ENCODE measurements around the gene ARFGAP3.
"Not testable (repeated sequence)": the region's sequence is repeated elsewhere in the genome, so short reads cannot be mapped to it uniquely, and the experiment has no call there.

ARFGAP3 gene

DNA sequence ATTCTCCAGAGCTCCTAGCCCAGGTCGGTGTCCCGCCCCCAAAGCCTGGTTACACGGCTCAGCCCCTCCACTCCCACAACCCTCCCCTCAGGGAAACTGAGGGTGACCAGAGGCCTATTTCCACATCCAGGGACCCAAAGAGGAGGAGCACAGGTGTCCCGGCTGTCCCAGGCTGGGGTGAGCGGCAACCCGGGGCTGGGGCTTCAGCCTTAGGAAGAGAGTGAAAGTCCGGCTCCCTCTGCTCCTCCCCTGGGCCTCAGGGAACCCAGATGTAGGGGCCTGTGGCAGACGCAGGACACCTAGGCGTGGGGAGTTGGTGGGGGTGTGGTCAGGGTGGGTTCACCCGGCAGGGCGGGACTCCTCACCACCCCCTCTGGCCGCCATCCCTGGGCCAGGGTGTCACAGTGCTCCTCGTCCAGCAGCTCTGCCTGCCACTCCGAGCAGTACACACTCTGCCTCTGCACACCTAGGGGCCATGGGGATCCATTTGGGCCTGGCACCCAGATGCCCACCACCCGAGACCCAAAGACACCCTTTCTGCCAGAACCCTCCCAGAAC, 63.1 kb downstream of the ARFGAP3 start:
- no peak for DNase-seq

DNA sequence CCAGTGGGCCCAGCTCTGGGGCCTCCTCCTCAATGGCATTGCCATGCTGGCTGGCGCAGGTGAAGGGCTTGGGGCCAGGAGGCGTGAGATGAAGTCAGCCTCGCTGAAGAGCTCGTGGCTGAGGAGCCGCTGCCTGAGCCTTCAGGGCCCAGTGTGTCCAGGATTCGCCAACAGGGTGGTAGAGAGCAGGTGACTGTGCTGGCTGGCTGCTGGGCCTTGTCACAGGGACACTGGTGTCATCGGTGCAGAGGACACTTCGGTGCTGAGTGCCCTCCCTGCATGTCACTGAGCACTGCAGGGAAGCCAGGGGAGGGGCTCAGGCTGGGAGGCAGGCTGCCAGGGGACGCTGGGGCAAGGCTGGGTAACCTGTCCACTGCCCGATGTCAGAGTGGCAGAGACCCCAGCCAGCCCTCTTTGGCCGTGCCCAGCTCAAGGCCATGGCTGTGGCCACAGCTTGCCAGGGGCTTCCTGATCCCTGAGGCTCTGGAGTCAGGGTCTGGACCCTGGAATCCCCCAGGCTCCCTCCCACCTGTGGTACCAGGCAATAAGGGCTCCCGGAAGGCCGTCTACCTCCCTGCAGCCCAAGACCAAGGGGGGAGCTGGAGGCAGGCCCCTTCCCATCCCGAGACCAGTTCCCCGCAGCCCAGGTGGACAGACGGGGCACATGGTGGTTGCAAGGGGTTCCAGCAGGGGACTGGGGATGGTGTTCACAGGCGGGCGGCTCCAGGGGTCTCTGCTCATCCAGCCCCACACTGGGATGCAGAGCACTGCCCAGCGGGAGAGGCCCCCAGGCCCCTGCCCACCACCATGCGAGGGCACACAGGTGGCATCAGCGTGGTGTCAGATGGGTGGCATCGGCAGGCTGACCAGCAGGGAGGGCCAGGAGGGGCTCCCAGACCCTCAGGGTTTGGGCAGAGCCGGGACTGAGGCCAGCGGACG, 63.9 kb downstream of the ARFGAP3 start:
- no peak for DNase-seq

DNA sequence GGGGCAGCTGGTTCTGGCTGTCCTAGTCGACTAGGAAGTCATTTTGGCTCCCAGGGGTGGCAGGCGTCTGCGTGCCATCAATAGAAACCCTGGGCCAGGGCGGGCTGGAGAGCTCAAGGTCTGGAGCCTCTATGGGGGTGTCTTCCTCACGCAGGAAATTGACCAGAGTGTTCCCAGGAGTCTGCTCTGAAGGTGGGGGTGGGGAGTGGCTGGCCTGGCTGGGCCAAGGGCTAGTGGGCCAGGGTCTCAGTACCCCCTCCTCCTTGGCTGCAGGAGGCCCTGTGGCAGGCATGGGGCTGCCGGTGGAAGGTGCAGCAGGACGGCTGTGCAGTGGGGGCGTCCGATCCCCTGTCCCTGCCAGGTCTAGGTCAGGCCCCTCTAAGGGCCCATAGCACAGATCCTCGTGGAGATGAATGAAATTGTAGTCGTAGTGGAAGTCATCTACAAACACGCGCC, 64.6 kb downstream of the ARFGAP3 start:
- no peak for DNase-seq

DNA sequence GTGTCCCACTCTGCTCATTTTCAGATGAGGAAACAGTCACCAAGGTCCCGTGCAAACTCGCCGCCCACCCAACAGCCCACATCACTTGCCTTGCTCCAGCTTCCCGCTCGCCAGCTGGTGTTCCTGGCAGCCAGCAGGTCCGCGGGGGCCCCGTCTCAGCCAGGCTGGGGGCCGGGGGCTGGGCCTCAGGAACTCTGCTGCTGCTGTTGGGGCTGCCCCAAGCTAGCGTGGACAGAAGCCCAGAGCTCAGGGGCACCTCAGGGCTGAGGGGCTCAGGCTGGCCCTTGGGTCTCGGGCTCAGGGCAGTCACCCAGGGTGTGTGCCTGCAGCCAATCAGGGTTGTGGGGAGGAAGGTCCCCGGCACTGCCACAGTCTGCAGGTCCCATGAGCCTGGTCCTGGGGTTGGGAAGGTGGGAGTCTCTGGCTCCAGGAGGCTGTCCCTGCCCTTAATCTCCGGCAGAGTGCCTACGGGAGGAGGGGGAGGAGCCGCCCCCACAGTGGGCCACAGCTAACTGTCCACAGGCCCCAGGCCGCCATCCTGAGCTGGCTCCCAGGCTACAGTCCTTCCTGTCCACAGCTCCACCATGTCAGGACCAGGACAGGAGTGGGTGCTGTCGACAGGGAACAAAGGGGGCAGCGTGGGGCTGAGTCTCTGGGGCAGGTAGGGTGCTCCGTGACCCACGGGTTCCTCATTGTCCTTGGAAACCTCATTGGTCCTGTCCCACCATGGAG, 65.2 kb downstream of the ARFGAP3 start:
- DNase-seq, result no peak

DNA sequence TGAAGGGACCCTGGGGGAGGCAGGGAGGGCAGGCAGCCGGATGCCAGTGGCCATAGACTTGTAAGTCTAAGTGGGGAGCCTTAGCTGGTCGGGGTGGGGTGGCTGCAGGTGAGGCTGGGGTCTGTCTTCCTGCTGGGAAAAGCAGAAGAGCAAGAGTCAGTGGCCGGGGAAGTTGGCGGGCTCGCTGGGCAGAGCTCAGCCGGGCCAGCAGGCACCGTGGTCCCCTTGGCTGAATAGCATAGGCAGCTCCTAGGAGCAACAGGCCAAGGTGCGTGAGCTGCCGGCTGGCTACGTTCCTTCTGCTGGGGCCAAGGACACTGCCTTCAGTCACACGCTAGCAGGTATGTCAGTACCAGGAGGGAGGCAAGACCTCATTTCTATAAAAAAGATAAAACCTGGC, 68.6 kb downstream of the ARFGAP3 start:
- DNase-seq, result no peak

DNA sequence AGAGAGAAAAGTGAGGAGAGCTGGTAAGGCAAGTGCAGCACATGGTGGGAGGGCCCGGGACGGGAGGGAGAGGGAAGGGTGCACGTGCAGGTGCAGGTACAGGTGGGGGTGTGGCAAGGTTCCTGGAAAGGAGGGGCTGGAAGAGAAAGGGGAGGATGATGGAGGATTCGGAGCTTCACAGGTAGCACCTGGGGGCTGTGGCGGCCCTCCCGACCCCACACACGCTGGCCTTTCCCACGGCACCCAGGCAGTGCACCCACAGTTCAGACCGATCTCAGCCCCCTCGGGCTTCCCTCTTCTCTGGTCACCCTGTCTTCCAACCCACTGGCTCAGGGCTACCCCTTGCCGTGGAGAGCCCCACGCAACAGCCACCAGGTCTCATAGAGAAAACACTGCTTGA, 69.1 kb downstream of the ARFGAP3 start:
- no peak for DNase-seq

DNA sequence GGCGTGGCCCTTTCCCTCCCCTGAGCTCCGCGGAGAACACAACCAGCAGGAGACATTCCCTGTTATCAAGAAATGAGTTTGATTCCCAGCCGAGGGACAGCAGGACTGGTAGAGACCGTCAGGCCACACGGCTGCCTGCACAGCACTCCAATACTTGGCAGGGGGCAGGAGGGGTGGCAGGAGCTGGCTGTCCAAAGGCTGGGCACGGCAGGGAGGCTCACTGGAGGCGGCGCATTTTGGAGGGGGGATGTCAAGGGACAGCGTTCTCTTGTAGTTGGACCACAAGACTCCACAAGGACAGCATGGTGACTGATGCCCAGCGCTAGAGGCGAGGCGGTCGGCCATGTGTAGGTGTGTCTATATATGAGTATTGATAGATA, 69.7 kb downstream of the ARFGAP3 start:
- no peak for DNase-seq

DNA sequence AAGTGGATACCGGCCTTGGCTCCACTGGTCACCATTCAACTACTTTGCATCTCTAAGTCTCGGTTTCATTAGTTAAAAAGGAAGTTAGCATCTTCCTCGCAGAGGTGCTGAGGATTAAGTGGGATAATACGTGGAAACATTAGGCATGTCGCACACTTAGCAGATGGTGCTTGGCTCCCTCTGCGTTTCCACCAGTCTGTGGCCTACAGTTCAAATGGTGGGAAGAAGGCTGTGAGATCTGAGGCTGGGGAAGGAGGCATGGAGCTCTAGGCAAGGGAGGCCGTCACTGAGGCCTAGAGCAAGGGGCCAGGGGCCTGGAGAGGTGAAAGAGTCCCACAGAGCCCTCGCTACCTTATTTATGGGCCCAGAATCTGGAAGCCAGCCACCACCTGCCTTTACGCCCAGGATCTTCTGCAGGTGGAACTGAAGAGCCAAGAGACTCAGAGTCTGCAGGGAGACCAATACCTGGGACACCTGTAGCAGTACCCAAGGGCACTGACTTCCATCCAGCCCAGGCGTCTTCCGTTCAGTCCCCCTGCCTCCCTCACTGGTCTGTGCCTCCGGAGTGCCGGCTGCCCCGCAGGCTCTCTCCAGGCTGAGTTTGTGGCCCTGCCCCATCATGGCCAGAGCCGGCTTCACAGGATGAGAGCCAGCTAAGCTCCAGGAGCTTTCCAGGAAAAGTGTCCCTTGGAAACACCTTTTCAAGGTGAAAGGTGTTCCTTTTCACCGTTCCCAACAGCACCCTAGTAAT, 70.3 kb downstream of the ARFGAP3 start:
- DNase-seq, result no peak

DNA sequence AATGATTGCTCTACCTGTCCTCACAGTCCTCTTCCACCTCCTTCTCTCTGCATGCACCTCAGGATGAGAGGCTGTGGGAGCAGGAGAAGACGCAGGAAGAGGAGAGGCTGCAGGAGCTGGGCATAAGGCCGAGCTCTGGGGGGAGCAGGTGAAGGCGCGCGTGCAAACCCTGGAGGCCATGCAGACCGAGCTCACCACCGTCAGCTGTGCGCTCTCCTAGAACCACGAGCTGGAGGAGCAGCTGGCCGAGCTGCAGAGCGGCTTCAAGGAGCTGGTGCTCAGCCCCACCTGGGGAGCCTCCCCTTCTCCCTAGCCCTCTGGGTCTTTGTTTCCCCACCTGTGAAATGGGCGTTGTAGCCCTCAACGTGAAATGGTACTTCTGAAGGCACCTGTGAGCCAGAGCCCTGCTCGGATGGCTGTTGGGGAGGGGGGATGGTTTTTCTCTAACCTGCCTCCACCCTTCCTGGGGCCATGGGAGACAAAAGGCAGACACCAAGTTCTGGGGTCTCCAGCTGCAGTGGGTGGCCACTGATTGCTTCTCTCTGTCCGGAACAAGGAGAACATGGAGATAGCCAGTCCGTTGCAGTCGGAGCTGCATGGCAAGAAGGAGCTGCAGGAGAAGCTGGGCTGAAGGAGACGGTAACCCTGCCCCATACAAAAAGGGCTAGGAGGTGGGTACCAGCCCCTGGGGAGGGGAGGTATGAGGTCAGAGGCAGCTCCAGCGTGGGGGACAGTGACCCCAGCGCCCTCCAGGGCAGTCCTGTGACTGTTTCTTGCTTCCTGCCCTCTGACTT, 71.2 kb downstream of the ARFGAP3 start:
- DNase-seq, result no peak

DNA sequence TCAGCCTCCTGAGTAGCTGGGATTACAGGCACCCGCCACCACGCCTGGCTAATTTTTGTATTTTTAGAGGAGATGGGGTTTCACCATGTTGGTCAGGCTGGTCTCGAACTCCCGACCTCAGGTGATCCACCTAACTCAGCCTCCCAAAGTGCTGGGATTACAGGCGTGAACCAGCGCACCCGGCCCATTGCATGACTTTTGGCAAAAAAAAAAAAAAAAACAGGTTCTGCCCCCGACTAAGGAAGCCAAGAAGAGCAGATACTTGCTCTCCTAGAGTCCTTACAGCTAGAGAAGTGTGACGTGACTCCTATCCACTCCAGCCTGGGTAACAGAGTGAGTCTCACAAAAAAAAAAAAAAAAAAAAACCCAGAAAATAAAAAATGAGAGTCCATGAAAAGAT, 74.8 kb downstream of the ARFGAP3 start:
- DNase-seq, result not testable (repeated sequence)

DNA sequence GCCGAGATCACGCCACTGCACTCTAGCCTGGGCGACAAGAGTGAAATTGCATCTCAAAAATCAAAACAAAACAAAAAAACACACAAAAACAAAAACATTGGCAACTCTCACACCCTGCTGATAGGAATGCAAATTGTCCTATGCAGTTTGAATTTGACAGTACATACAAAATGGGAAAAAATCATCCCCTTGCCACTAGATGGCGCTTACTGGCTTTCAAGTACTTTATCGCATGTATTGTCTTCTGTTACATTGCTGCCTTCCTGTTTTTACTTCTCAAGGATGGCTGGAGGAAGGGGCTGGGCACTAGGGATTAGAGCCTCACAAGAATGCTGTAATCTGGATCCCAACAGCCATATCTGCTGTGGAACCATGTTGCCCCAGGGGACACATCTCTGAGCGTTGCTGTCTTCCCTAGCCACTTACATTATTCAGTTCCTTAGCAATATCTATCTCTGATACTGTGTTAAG, 77.0 kb downstream of the ARFGAP3 start:
- DNase-seq, result peak; percentile 35 to 37

DNA sequence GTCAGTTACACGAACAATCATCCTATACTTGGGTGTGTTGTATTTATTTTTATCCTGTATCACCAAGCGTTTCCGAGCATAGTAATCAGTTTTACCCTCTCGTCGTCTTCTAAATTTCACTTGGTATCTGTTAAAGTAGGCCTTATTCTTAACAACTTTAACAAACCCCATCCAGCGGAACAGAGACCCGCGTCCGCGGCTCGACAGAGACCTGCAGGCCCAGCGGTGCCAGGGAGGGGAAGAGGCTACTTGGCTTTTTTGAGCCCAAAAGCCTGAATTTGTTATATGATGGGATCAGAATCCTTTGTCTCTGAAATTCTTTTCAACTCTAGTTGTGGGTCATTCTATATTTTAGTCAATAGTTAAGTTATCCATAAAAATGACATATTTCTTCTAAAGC, 79.9 kb downstream of the ARFGAP3 start:
- no peak for DNase-seq

DNA sequence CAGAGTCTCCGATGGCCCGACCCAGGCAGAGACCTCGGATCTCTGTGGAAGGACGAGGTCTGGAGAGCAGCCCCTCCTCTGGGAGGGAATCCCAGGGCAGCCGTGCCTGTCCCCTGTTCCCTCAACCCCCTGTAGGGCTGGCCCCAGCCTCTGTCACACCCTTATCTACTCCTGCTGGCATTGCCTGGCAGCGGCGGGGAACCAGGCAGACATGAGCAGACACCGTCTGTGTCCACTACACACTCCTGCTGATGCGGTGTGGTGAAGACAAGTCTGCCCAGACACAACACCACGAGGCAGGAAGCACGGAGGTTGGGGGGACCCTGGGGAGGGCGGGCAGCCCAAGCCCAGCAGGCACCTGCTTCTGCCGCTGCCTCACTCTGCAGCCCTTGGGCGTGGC, 83.9 kb downstream of the ARFGAP3 start:
- no peak for DNase-seq

DNA sequence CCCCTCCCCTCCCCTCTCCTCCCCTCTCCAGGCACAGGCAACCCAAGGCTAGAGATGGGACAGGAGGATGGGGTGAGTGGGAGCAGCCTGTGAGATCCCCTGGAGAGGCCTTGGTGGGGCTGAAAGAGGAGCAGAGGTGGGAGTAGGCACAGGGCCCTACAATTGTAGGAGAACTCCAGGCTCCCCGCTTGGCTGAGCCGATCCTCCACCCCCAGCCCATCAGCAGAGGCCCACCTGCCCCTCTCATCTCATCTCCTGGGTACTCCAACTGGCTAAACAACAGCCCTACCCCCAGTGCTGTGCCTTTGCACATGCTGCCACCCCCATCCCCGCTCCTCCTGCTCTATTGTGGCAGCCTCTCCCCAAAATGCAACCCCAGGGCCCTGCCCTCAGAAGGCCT, 84.4 kb downstream of the ARFGAP3 start:
- DNase-seq, result no peak

DNA sequence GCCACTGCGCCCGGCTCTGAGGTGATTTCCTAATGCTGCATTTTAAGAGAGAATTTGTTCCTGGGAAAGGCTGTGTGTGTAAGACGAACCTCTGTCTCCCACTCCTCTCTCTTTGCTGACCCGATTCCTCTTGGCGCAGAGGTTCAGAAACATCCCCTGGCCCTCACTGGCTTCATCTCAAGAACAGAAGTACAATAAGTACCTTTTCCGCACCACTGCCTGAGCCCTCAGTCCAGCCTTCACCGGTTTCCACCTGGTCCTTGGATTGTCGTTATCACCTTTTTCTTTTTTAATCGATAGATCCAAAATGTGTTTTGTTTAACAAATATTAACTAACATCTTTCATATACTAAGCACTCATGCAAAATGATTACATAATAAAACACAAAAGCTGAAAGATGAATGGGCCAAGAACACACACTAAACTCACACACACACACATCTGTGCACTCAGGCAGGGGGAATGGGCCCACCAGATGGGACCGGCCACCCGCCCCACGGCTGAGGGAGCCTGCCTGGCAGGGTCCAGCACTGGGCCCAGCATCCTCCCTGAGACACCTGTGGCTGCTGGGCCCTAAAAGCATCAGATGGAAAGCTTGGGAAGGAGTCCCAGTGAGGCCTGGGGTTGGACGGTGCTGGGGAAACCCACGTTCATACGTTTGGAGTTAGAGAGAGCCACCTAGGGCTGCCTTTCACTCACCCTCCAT, 86.0 kb downstream of the ARFGAP3 start:
- no peak for DNase-seq

DNA sequence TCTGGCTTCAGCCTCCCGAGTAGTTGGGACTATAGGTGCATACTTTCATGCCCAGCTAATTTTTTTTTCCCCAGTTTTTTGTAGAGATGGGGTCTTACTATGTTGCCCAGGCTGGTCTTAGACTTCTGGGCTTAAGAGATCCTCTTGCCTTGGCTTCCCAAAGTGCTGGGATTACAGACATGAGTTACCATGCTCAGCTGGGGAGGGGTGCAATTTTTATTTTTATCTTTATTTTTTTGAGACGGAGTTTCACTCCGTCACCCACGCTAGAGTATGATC, 86.7 kb downstream of the ARFGAP3 start:
- DNase-seq, result no peak

DNA sequence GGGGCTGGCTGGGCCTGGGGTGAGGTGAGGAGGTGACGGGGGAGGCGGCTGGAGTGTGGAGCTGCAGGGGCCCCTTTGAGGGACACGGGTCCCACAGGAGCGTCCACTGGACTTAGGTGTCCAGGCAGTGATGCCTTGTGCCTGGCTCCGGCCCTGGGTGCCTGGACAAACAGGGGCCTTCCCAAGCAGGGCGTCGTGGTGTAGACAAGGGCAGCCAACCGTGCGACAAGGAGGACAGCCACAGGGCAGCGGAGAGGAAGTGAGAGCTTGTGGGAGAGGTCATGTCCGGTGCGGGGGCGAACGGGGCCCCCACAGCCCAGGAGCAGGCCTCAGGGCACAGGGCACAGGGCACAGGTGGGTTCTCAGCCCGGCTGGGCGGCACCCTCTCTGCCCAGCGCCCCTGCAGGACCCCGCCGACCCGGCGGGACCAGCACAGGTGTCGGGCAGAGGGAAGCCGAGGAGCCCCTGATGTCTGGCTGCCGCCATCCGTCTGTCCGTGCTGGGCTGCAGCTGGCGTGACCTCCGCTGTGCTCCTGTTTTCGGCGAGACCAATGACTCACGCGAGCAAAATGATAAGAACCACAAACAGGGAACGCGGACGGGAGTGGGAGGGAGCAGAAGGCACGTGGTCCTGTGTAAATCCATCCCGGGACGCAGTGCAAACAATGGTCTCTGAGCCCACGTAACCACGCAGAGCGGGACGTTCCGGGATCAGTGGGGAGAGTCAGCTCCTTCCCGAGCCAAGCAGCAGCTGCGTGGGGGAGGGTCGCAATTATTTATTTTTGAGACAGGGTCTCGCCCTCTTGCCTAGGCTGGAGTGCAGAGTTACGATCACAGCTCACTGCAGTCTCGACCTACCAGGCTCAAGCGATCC, 87.3 kb downstream of the ARFGAP3 start:
- DNase-seq, result no peak

DNA sequence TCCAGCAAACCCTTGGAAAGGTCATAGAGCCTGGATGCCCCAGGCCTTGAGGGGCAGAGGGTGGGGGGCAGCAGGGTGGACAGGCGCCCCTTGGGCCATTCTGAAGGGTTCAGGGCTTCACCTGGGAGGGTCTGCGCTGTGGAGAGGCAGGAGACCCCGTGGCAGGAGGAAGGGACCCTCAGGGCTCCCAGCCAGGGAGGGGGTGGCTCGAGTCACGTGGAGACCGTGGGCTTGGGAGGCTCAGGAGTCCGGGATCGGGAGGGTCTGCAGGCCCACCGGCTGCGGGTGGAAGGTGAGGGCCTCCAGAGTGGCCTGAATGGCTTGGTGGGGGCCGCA, 87.9 kb downstream of the ARFGAP3 start:
- DNase-seq, result no peak

DNA sequence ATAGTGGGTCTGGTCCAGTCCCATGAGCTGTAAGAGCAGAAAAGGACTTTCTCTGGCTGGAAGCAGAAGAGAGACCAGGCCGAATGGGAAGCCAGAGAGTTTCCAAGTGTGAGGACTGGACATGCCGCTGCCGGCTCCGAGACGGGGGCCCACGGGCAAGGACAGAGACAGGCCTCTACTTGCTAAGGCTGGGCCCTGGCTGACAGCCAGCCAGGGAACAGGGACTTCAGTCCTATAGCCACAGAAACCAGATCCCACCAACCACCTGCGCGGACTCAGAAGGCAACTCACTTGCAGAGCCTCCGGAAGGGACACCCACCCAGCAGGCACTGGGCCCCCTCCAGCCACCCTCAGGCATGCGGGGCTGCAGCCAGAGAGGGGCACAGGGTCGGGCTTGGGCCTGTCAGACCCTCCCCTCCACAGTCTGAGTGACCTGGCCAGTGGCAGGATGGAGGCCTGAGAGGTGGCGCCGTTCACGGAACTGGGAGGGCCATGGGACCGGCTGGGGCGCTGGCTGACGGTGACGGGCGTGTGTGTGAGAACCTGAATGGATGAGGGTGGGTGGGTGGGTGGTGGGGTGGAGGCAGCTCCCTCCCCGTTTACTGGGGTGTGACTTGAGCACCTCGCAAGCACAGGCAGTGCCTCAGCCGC, 88.6 kb downstream of the ARFGAP3 start:
- no peak for DNase-seq

DNA sequence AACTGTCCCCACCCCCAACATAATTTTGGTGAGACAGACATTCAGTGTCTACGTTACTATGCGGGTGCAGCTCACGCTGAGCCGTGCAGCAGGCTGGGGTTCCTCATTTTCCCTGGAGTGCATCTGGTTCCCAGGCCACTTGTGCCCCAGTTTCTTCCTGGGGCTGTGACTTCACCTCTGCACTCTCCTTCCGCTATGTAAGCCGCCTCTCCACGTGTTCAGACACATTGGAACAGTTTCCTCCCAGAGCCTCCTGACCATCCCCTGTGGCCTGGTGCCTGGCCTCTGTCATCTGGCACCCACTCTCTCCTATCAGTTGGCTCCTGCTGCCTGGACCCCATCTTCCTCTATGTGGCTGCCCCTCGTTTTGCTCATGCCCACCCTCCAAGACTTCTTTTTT, 90.2 kb downstream of the ARFGAP3 start:
- DNase-seq, result no peak
